22Rv1 (cell line): ENCODE data around the gene HDAC6.

Experiments
- CTCF ChIP-seq: fragments of 450-650 bp; IDR thresholded peaks from 2 replicates; pipeline ENCODE4 v1.5.1; 2017; ENCODE audit warnings: mild to moderate bottlenecking
- ZFX ChIP-seq: fragments of 450-650 bp; IDR thresholded peaks from 2 replicates; pipeline ENCODE4 v1.6.1; 2017; ENCODE audit warnings: antibody characterized with exemption, borderline replicate concordance

- TF ChIP-seq CTCF (no peak), ZFX (no peak)
These were observed 31.8 kb downstream of the HDAC6 start for GRCh38 chrX:48833542-48834138.
